HL-60 (cell line): ENCODE measurements around the gene BLM.

Experiments
- DNase-seq, 2 experiments: peaks; one replicate each; pipeline ENCODE4 v3.0.0-alpha.2; 2010 to 2020; ENCODE audit warnings: low read depth in 1 of 2, low spot score in 1 of 2
- H3K27ac ChIP-seq: fragments of 250-450 bp; sonication (Bioruptor Pico); replicated peaks from 2 replicates; pipeline ENCODE4 v1.5.1; 2020; ENCODE audit warnings: mild to moderate bottlenecking, moderate library complexity
- H3K27me3 ChIP-seq: fragments of 250-450 bp; sonication (Bioruptor Pico); 2 replicates; pipeline ENCODE4 v1.5.1; 2021; ENCODE audit warnings: mild to moderate bottlenecking, moderate library complexity; ENCODE audit not compliant: insufficient read depth, poor library complexity, severe bottlenecking
- H3K4me3 ChIP-seq: replicated peaks from 2 replicates; pipeline ENCODE4 v1.5.1; 2011; ENCODE audit warnings: mild to moderate bottlenecking, control low read depth, low read length; ENCODE audit not compliant: insufficient read depth
- GABPA ChIP-seq: IDR thresholded peaks from 2 replicates; pipeline ENCODE4 v1.6.1; 2012; ENCODE audit warnings: low read depth
- POLR2AphosphoS5 ChIP-seq: IDR thresholded peaks from 2 replicates; pipeline ENCODE4 v1.6.1; 2012; ENCODE audit warnings: low read depth
- REST ChIP-seq: IDR thresholded peaks from 2 replicates; pipeline ENCODE4 v1.6.1; 2012; ENCODE audit warnings: low read depth; ENCODE audit not compliant: insufficient replicate concordance
- SPI1 ChIP-seq: IDR thresholded peaks from 2 replicates; pipeline ENCODE4 v1.6.1; 2012; ENCODE audit warnings: low read depth, mild to moderate bottlenecking, borderline replicate concordance
- TF ChIP-seq, protein P1 (sequence below): IDR thresholded peaks from one replicate; pipeline ENCODE4 v1.5.1; 2011; ENCODE audit warnings: low read length, control low read depth, inconsistent platforms; ENCODE audit not compliant: insufficient read depth

BLM gene

GRCh38 chr15:90701048-90701447 is 16.1 kb upstream of the BLM start:
- peak overlapping the region; percentile 71 for H3K27ac ChIP-seq

GRCh38 chr15:90701880-90702630 is 15.1 kb upstream of the BLM start:
- TF ChIP-seq POLR2AphosphoS5 (no peak), SPI1 (no peak), GABPA (no peak), REST (no peak)
- TF ChIP-seq, protein P1, sequence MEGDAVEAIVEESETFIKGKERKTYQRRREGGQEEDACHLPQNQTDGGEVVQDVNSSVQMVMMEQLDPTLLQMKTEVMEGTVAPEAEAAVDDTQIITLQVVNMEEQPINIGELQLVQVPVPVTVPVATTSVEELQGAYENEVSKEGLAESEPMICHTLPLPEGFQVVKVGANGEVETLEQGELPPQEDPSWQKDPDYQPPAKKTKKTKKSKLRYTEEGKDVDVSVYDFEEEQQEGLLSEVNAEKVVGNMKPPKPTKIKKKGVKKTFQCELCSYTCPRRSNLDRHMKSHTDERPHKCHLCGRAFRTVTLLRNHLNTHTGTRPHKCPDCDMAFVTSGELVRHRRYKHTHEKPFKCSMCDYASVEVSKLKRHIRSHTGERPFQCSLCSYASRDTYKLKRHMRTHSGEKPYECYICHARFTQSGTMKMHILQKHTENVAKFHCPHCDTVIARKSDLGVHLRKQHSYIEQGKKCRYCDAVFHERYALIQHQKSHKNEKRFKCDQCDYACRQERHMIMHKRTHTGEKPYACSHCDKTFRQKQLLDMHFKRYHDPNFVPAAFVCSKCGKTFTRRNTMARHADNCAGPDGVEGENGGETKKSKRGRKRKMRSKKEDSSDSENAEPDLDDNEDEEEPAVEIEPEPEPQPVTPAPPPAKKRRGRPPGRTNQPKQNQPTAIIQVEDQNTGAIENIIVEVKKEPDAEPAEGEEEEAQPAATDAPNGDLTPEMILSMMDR, result no peak
- H3K27ac ChIP-seq, result peak overlapping the region; percentile 71
- DNase-seq, result peak in 1 of 2 experiments; percentile 68
- H3K27me3 ChIP-seq, result no peaks in the 10 kb centered on the region
- no peak overlapping the region for H3K4me3 ChIP-seq

More at GRCh38 chr15:90701048-90701447, 16.1 kb upstream of the BLM start:
- no peak overlapping the region for H3K4me3 ChIP-seq
- TF ChIP-seq SPI1 (peak; percentile 79), POLR2AphosphoS5 (no peak)
- TF ChIP-seq, protein P1, result no peak
- peak in 1 of 2 experiments; percentile 44 for DNase-seq
- H3K27me3 ChIP-seq, result no peaks in the 10 kb centered on the region

DNA sequence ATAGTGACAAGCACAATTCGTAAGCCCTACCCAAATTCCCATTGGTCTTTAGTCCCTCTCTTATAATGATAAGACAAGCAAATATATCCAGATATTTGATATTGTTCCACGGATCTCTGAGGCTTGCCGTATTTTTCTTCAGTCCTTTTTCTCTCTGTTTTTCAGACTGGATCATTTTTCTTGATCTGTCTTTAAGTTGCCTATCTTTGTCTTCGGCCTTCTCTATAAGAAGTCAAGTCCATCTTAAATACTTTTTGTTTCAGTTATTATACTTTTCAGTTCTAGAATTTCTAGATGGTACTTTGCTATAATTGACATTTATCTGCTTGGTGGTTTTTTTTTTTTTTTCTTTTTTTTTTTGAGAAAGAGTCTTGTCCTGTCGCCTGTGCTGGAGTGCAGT is 13.7 kb upstream of the BLM start:
- DNase-seq, result no peak
- Histone ChIP-seq H3K4me3 (no peak overlapping the region), H3K27me3 (no peaks in the 10 kb centered on the region), H3K27ac (no peak overlapping the region)
- TF ChIP-seq, protein P1, result no peak
- TF ChIP-seq REST, result no peak
- TF ChIP-seq GABPA, result no peak
- TF ChIP-seq POLR2AphosphoS5, result no peak
- no peak for TF ChIP-seq SPI1

DNA sequence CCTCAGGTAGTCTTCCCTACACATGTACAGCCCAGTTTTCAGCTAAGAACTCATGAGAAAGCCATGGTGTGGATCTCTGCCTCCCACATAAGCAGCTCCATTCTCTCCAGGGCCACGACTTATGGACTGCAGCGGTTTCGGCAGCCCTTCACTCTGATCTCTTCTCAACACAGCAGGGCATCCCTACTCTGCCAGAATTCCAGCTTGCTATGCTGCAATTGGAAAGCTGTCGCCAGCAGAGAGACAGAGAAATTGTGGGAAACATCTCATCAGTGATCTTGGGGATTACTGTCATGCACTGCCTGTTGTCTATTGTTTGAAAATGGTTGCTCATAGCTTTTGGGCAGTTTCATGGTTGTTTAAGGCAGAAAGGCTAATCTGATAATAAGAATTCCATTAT is 11.9 kb upstream of the BLM start:
- TF ChIP-seq SPI1 (no peak), POLR2AphosphoS5 (no peak), GABPA (no peak), REST (no peak)
- TF ChIP-seq, protein P1, result no peak
- no peak overlapping the region for H3K27ac ChIP-seq
- no peaks in the 10 kb centered on the region for H3K27me3 ChIP-seq
- H3K4me3 ChIP-seq, result no peak overlapping the region
- DNase-seq, result no peak
